HG03066 (cell line): ENCODE results near the gene KRTAP9-7.
"Not testable (repeated sequence)": the region's sequence is repeated elsewhere in the genome, so short reads cannot be mapped to it uniquely, and the experiment has no call there.

ENCODE experiments used
- ATAC-seq: cut with Tn5 transposase; IDR thresholded peaks from one replicate; pipeline ENCODE4 v1.9.1; 2021; ENCODE audit warnings: low read depth; ENCODE audit not compliant: unreplicated experiment

Gene KRTAP9-7

DNA sequence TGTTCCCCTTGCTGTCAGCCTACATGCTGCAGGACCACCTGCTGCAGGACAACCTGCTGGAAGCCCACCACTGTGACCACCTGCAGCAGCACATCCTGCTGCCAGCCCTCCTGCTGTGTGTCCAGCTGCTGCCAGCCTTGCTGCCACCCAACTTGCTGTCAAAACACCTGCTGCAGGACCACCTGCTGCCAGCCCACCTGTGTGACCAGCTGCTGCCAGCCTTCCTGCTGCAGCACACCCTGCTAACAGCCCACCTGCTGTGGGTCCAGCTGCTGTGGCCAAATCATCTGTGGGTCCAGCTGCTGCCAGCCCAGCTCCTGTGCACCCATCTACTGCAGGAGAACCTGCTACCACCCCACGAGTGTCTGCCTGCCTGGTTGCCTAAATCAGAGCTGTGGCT, 4.2 kb upstream of the KRTAP9-7 start:
- ATAC-seq, result not testable (repeated sequence)

DNA sequence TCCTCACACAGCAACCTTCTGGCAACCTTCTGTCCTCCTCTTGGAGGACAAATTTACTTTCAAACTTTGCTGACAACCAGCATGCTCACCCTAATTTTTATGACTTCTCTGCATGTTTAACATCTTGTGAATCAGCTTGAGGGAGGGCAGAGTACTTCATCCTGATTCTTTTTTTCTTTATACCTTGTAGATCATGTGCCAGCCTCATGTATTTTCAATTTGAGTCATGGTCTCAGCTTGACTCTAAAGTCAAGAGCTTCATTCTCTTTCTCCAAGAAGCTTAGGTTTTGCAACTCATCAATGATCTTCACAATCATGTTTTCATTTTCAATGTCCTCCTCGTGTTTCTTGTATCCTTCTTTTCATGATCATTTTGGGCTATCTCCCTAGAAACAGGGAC, 3.6 kb upstream of the KRTAP9-7 start:
- no peak for ATAC-seq

DNA sequence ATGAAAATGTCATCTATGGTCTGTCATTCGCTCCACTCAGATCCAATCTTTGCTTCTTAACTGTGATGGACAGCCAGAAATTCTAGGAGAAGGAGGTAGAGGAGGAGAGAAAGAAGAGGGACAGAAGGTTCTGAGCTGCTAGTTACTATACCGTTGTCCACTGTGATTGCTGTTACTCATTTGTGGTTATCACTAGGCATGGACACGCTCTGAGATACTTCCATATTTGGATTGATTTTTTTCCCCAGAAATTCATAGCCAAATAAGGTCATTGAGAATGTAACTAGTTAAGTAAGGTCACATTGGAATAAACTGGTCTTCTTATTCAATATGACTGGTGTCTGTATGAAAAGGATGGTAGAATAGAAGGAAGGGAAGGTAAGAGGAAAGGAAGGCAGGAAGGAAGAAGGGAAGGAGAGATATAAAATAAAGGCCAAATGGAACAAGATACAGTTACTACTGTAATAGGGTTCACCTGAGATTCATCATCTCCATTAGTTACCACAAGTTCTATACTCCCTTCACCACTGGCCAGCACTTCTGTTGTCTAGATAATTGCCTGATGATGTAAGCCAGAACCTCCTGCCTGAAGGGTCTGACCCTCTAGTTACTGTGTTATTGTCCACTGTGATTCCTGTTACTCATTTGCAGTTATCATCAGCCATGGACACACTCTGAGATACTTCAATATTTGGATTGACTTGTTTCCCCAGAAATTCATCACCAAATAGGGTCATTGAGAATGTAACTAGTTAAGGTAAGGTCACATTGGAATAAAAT, 2.9 kb downstream of the KRTAP9-7 start:
- ATAC-seq, result no peak

DNA sequence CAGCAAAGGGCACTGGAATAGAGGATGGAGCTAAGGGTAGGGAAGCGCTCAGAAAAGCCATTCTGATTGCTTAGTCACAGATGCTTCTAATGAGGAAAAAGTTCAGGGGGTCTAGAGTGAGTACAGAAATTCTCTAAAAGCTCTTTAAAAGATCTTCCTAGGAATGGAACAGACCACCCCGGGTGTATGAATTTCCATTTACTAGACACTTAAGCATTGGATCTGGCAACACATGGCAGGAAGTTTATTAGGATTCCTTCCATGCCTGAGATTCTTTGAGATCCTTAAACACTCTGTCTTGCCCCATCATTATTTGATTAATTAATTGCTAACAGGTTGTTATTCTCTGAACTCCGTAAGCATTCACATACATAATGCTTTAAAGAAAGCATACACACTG, 8.5 kb downstream of the KRTAP9-7 start:
- ATAC-seq, result no peak

DNA sequence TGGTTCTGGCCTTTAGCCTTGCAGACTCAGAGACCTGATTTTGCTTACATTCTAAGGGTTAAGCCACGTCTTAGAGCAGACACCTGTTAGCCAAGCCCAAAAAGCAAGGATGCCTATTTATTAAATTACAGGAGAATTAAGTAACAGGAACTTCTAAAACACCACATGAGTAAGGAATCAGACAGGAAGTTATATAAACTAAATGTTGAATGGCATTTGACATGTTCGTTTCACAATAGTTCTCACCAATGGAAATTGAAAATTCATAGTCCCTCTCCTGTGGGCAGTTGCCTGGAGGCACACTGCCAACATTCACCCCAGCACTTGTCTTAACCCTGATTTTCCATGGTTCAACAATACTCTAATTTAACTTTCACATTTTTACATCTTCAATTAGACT, 9.0 kb downstream of the KRTAP9-7 start:
- ATAC-seq, result no peak

DNA sequence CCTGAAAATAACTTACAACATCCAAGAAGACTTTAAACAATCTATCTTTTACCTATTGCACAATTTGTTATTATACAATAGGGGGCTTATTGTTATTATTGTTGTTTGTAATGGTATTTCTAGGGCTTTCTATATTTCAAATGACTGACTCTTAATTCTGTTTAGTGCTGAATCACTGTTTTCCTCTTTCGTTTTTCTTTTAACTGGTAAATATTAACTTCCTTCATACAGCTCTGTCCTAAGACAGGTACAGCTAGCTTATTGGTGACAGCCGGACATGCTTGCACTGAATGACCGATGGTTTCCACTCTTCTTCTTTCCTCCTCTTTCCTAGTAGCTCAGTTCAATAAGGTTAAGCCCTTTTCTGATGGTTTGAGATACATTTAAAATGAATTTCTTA, 11.6 kb downstream of the KRTAP9-7 start:
- no peak for ATAC-seq

DNA sequence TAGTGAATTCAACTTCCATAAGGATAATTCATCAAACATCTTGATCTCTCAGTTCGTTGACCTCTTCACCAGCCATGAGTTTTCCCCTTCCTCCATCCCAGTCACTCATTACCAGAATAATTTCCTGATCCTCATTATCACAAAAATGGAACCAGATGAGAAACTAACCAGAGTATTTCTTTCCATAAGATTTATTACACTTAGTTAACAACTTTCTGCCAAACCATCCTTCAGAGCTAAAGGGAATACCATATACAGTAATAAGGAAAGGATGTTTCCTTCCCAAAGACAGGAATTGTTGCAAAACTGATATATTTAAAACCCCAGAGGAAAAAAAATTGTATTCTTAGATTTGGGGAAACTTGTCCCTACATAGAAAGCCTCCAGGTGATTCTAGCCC, 18.5 kb downstream of the KRTAP9-7 start:
- no peak for ATAC-seq

DNA sequence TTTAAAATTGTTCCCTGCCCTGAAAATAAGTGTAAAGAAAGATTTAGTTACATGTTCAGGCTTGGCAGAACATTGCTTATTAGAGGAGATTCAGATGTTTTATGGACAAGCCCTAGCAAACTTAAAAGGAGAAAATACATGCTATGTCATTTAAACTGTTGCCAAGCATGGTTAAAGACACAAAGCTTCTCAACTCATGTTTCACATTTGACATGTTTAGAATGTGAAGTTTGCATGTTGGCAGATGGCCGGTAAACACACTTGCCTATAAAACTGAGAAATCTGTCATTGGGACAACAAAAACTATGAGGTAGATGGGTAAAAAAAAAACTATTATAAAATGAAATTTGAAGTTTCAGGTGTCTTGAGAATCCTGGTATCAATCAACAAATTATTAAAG, 21.3 kb downstream of the KRTAP9-7 start:
- no peak for ATAC-seq

DNA sequence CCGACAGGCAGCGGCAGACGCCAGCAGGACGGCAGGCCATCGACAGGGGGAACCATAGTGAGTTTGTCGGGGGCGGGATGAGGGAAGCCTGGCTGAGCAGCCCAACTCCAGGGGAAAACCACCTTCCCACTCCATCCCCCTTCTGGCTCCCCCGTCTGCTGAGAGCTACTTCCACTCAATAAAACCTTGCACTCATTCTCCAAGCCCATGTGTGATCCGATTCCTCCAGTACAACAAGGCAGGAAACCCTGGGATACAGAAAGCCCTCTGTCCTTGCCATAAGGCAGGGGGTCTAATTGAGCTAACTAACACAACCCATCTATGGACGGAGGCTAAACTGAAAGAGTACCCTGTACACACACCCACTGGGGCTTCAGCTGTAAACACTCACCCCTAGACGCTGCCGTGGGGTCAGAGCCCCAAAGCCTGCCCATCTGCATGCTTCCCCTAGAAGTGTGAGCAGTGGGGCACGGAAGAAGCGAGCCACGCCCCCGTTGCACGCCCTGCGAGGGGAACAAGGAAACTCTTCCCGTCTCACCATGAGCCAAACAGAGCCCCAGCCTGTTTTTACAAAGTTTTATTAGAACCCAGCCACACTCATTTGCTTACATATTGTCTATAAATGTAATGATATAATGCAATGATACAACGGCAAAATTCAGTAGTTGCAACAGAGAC, 23.1 kb downstream of the KRTAP9-7 start:
- ATAC-seq, result no peak

DNA sequence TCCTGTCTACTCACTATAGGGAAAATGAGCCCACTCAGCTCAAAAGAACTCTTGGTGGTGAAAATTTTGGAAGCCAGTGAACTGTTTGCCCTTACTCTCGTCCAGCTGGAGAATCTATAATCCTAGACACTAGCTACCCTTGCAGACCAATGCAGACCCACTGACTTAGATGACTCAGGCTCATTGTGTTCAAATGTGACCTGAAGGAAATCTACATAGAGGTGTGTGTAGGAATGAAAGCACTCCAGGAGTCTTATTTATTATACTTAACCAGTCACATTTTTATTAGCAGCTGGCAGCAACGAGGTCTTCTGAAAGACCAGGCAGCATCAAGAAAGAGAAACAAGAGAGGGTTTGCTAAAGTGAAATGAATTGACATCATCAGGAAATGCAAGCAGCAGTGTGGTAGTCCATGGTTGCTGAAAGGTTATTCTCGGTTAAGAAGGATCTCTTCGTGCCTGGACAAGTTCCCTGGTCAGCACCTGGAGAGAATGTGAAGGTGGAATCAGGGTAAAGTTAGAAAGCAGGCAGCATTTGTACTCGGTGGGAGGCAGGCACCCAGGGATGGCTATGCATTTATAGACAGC, 25.8 kb downstream of the KRTAP9-7 start:
- no peak for ATAC-seq

DNA sequence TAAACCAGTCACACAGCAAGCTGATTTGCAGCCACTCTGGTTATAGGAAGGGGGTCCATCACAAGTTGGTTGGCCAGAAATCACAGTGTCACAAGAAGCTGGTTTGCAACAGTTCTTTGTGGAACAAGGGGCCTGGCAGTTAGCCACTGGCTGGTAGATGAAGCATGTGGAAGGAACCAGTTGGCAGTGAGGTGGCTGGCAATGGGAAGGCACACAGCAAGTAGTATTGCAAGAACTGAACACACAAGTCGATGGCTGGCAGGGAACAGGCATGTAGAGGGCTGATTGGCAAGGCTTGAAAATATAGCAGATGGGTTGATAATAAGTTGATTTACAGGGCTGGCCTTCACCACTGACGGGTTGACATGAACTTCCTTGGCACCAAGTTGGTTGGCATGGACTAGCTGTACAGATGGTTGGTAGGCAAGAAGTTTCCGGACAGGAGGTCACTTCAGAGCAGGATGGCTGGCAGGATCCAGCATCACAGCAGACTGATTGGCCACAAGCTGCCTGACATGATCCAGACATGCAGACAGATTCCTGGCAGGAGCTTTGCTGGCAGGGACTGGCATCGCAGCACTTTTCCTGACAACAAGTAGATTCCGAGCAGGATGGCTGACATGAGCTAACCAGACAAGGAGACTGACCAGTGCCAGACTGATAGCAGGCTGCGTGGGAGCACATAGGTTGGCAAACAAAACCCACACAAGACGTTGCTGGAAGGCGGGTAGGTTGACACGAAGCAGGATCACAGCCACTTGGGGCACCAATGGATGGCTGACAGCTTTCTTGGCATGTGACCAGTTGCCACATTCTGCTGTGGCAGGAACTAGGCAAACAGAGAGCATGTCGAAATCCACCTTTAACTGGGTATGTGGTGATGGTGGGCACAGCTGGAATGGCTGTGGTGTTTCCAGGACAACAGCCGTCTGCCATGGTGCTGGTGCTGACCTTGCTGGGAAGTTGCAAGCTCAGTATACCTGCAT, 26.7 kb downstream of the KRTAP9-7 start, which contains the start of gene KRTAP29-1:
TSS of gene KRTAP29-1 (minus strand) at position 936 of the 986 bp plus-strand sequence. CDS start at position 936, 0 bp downstream.
- ATAC-seq, result no peak

DNA sequence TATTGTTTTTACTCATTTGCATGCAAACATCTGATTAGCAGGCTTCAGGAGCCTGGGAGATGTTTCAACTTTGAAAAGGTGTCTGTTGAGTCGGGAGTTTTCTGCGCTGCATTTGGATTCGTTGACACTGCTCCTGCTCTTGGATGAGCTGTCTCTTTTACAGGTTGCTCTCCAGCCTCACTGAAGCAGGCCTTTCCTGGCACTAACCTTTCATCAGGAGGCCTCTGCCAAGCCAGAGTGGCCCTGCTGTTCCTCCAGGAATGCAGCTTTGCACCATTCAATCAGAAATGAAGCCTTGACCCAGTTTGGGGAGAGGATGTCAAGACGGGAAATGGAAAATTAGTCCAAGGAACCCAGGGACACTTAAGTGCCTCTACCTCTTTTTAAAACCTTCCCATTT, 27.5 kb downstream of the KRTAP9-7 start:
- no peak for ATAC-seq

DNA sequence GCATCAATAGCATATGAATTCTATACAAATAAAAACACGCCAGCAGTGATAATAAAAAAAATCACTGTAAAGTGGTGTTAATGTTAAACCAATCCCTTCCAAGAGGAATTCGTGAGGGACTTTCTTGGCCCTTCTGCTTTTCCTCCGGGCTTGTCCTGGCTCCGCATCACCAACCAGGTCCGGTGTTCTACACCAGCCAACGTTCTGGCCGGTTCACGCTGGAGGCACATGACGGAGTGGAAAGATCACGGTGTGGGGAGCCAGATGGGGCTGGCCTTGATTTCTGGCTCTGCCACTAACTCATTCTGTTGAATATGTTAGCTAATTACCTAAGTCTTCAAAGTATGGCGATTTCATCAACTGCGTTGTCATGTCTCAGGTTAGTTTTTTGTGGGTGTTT, 28.6 kb downstream of the KRTAP9-7 start:
- no peak for ATAC-seq

DNA sequence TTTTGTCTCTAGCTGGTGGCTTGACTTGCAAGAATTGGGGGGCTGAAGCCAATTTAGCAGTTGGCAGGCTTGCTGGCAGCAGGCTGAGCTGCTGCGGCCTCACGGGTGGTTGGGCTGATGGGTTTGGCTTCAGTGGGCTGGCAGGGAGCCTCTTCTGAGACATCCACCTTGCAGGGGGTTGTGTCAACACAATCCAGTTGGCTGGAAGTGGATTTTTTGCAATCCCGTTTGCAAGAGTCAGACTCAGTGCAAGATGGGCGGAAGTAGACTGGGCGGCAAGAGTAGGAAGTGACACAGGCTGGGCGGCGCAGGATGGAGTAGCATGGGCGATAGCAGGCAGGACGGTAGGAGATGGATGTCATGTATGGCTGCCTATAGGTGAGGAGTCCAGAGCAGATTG, 32.1 kb downstream of the KRTAP9-7 start:
- no peak for ATAC-seq

DNA sequence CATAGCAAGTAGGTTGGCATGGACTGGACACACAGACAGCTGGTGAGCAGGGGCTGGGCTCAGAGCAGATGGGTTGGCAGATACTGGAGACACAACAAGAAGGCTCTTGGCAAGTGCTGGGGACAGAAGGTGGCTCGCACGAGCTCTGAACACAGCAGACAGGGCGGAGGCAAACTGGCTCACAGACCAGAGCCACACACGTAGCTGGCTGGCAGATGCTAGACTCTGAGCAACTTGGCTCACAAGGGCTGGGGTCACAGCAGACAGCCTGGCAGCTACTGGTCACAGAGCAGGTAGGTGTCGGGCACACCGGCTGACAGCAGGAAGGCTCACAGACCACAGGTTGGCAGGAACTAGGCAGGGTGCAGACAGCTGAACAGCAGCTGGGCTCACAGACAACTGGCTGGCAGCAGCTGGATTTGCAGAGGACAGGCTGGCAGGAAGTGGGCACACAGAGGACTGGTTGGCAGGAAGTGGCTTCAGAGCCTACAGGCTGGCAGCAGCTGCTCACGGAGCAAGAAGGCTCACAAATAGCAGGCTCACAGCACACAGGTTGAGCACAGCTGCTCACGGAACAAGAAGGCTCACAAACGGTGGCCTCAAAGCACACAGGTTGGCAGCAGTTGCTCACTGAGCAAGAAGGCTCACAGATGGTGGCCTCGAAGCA, 32.9 kb downstream of the KRTAP9-7 start:
- ATAC-seq, result no peak

DNA sequence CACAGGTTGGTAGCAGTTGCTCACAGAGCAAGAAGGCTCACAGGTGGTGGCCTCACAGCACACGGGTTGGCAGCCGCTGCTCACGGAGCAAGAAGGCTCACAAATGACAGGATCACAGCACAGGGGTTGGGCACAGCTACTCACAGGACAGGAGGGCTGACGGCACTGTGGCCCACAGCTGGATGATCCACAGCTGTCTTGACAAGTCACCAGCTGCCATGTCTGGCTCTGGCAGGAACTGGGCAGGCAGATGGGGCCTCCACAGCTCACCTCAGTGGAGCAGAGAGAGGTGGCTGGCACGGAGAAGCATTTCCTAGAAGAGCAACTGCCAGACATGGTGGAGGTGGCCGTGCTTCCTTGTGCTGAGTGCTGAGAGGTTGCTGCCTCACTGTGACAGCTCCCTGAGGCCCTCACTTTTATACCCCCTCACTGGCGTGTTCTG, 33.4 kb downstream of the KRTAP9-7 start, which contains the start of gene KRTAP16-1:
TSS of gene KRTAP16-1 (minus strand) at position 392 of the 442 bp plus-strand sequence. CDS start at position 336, 56 bp downstream.
- ATAC-seq, result no peak

DNA sequence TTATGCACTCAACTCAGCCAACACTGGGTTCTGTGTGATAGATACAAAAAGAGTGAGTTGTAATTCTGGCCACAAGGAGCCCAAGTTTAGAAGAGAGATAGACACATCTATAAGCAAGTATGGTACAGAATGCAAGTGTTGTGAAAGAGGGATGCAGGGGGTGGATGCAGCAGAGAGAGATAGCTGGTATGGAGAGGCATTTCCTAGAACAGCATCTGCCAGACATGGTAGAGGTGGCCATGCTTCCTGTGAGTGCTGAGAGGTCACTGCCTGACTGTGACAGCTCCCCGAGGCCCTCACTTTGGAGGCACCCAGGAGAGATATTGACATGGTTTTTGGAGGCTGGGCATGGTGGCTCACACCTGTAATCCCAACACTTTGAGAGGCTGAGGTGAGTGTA, 35.6 kb downstream of the KRTAP9-7 start:
- no peak for ATAC-seq

DNA sequence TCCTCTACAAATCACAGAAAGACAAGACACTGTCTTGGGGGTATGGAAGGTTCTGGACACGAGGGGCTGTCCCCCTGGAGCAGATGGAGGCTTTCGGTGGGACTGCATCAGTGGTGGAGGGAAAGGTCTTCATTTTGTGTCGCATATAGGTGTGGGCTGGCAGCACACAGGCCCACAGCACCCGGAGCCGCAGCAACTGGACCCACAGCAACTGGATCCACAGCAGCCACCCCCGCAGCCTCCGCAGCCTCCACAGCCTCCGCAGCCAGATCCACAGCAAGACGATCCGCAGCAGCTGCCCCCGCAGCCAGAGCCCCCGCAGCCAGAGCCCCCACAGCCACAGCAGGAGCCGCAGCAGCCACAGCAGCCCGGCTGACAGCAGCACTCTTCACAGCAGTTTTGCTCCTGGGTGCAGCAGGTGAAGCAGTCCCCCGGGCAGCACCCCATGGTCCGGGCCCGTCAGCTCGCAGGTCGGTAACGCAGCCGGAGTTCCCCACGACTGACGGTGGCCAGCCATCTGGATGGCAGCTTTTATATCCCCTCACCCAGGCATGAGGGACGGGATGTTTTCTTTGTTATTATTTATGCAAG, 39.8 kb downstream of the KRTAP9-7 start, which contains the start of gene KRTAP17-1:
TSS of gene KRTAP17-1 (minus strand) at position 507 of the 591 bp plus-strand sequence. CDS start at position 447, 60 bp downstream.
- no peak for ATAC-seq

DNA sequence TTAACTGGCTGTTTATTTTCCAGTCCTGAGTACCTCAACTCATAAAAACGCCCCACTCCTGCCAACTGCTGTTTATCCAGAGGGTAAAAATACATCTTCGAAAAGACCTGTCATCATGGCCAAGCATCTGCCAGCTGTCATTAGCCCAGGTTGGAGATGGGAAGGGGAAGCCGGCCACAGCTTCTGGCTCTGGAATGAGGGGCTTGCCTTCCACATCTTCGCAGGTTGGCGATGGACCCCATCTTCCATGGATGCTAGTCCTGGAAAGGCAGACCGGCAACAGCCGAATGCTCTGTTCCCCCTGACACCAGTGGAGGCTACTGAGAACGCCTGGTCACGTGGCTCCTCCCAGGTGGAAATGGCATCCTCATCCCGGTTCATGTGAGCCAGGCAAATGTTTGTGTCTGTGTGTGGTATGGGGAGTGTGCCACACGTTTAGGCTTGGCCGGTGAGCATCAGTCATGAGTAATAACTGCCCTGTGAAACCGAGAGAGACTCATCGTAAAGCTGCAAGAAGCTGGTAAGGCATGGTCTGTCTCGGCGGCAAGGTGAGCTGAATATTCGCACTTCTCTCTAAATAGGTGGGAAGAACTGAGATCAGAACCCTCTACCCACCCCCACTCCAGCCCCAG, 40.4 kb downstream of the KRTAP9-7 start:
- no peak for ATAC-seq
